PC-9 (cell line): ENCODE data around the gene ADAR. TPM values are rescaled to one million over a fixed set of nuclear protein-coding genes. Genes with fewer than 3 reads are reported as not detected.

Source experiments
- BruUV-seq: library from RNA; stranded (reverse); fragments of 400-500 nt; replicated peaks from 2 replicates; lab custom pipeline; 2021; lab: Mats Ljungman, UMichigan
- CTCF ChIA-PET: fragments of 300-600 bp; sonication (Branson Sonifier 250); formaldehyde crosslinking; loops from one replicate; lab custom pipeline; 2022; ENCODE audit warnings: antibody characterized with exemption; lab: Charles Lee
- POLR2A ChIA-PET: fragments of 300-600 bp; sonication (Branson Sonifier 250); formaldehyde crosslinking; loops from one replicate; lab custom pipeline; 2022; ENCODE audit warnings: antibody characterized with exemption; ENCODE audit not compliant: unreplicated experiment; lab: Charles Lee
- DNase-seq, 2 experiments: peaks; one replicate each; pipeline versions ENCODE4 v3.0.0 to v3.0.0-alpha.2; 2015 to 2022; ENCODE audit warnings: mixed read lengths in 1 of 2
- H2AFZ ChIP-seq: fragments of 200-600 bp; sonication (generic); 2 replicates; pipeline ENCODE4 v1.8.1; 2017; ENCODE audit warnings: antibody characterized with exemption
- H3F3A ChIP-seq: fragments of 200-600 bp; sonication (generic); 2 replicates; pipeline ENCODE4 v1.8.1; 2017; ENCODE audit warnings: antibody characterized with exemption, mild to moderate bottlenecking, low read depth; ENCODE audit not compliant: insufficient read depth
- H3K27ac ChIP-seq: fragments of 200-600 bp; sonication (generic); 2 replicates; pipeline ENCODE4 v1.6.1; 2016; ENCODE audit warnings: mixed run types
- H3K27me3 ChIP-seq: fragments of 200-600 bp; sonication (generic); 2 replicates; pipeline ENCODE4 v1.6.1; 2016; ENCODE audit warnings: low read depth, mixed run types; ENCODE audit not compliant: insufficient read depth
- H3K36me3 ChIP-seq: fragments of 200-600 bp; sonication (generic); 2 replicates; pipeline ENCODE4 v1.6.1; 2016; ENCODE audit warnings: low read depth, mixed run types
- H3K4me1 ChIP-seq: fragments of 200-600 bp; sonication (generic); replicated peaks from 2 replicates; pipeline ENCODE4 v1.6.1; 2016; ENCODE audit warnings: mixed run types; ENCODE audit not compliant: insufficient read depth
- H3K4me2 ChIP-seq: fragments of 200-600 bp; sonication (generic); 2 replicates; pipeline ENCODE4 v1.6.1; 2017; ENCODE audit warnings: mixed run types
- H3K4me3 ChIP-seq: fragments of 200-600 bp; sonication (generic); 2 replicates; pipeline ENCODE4 v1.6.1; 2016; ENCODE audit warnings: mixed run types
- H3K79me2 ChIP-seq: fragments of 200-600 bp; sonication (generic); 2 replicates; pipeline ENCODE4 v1.6.1; 2017; ENCODE audit warnings: low read depth, mixed run types
- H3K9me2 ChIP-seq: fragments of 200-600 bp; sonication (generic); 2 replicates; pipeline ENCODE4 v1.8.1; 2017; ENCODE audit warnings: mild to moderate bottlenecking; ENCODE audit not compliant: insufficient read depth
- H3K9me3 ChIP-seq: fragments of 200-600 bp; sonication (generic); 2 replicates; pipeline ENCODE4 v1.8.1; 2016; ENCODE audit warnings: low read depth; ENCODE audit not compliant: insufficient read depth
- H4K20me1 ChIP-seq: fragments of 200-600 bp; sonication (generic); 2 replicates; pipeline ENCODE4 v1.8.1; 2017; ENCODE audit not compliant: insufficient read depth
- CTCF ChIP-seq: fragments of 200-600 bp; sonication (generic); conservative IDR thresholded peaks from 2 replicates; pipeline ENCODE4 v1.6.1; 2017; ENCODE audit warnings: mixed run types, antibody characterized with exemption, mild to moderate bottlenecking, moderate library complexity
- EZH2 ChIP-seq: fragments of 200-600 bp; sonication (generic); IDR thresholded peaks from 2 replicates; pipeline ENCODE4 v1.8.0; 2017; ENCODE audit warnings: antibody characterized with exemption, low read depth
- intact Hi-C: fragments of 100-400 bp; cut with micrococcal nuclease; formaldehyde crosslinking; loops from one replicate; pipeline ENCODE4 v1.10.0; 2022; ENCODE audit not compliant: unreplicated experiment
- total RNA-seq: library from RNA; stranded (reverse); gene quantifications from 2 replicates; pipeline ENCODE4 v1.2.3, GENCODE V29; 2021

The ADAR gene
- total RNA-seq, 1 experiment from 2014 or later, result 120 TPM

- Histone ChIP-seq H2AFZ (no peak overlapping the region), H3K4me1 (peaks cover 7% of the 10 kb centered on the region), H3K4me2 (no peak overlapping the region), H3K27me3 (no peaks in the 10 kb centered on the region), H3K9me3 (no peaks in the 10 kb centered on the region), H3K27ac (no peak overlapping the region), H3K4me3 (no peak overlapping the region), H3K9me2 (no peaks in the 10 kb centered on the region), H3K36me3 (no peaks in the 10 kb centered on the region), H3F3A (no peaks in the 10 kb centered on the region), H3K79me2 (peaks cover 75% of the 10 kb centered on the region), H4K20me1 (peaks cover 16% of the 10 kb centered on the region)
- ChIA-PET POLR2A (interaction anchor here (0.6 kb wide), 1 partner anchor 15 kb away, joined by 3 read pairs; no protein-coding TSS in a partner anchor), CTCF (no interaction called here)
- intact Hi-C loops, result no loop called here
- BruUV-seq, result no TSS peak
- DNase-seq, result no peak
- no peak for TF ChIP-seq EZH2
- TF ChIP-seq CTCF, result no peak
Observed at GRCh38 chr1:154621875-154622274, 13.9 kb upstream of the ADAR start.

DNA sequence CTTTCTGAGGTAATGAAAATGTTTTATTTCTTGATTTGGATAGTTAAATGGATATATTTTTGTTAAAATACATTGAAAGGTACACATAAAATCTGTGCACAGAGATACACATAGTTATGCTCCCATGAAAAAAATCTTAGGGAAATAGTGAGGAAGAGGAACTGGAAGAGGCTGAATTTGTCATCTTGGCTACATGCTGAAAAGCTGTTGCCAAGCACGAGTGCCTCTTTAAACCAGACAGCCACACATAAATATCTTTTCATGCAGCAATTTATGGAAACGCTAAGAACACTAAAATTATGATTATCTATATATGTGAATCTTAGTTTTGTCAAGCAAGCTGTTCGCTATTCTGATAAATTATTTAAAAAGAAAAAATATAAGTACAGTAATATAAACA, 12.8 kb upstream of the ADAR start:
- no peaks in the 10 kb centered on the region for H3K36me3 ChIP-seq
- H3F3A ChIP-seq, result no peaks in the 10 kb centered on the region
- H3K4me3 ChIP-seq, result no peak overlapping the region
- no peaks in the 10 kb centered on the region for H3K9me2 ChIP-seq
- no TSS peak for BruUV-seq
- H4K20me1 ChIP-seq, result peaks cover 16% of the 10 kb centered on the region
- intact Hi-C loops, result no loop called here
- POLR2A ChIA-PET, result interaction anchor here (0.6 kb wide), 1 partner anchor 12 kb away, joined by 3 read pairs; no protein-coding TSS in a partner anchor
- H3K79me2 ChIP-seq, result peaks cover 72% of the 10 kb centered on the region
- no peak overlapping the region for H3K27ac ChIP-seq
- H3K9me3 ChIP-seq, result no peaks in the 10 kb centered on the region
- no peaks in the 10 kb centered on the region for H3K27me3 ChIP-seq
- no peak for TF ChIP-seq EZH2
- no peak for TF ChIP-seq CTCF
- CTCF ChIA-PET, result no interaction called here
- H2AFZ ChIP-seq, result no peak overlapping the region
- no peaks in the 10 kb centered on the region for H3K4me1 ChIP-seq
- no peak overlapping the region for H3K4me2 ChIP-seq
- no peak for DNase-seq

- POLR2A ChIA-PET, result no interaction called here
- TF ChIP-seq EZH2 (no peak), CTCF (no peak)
- Histone ChIP-seq H3K9me2 (no peaks in the 10 kb centered on the region), H3K27ac (no peak overlapping the region), H2AFZ (no peak overlapping the region), H3K4me2 (no peak overlapping the region), H3K4me1 (no peaks in the 10 kb centered on the region), H3K4me3 (no peak overlapping the region), H3F3A (no peaks in the 10 kb centered on the region), H3K36me3 (no peaks in the 10 kb centered on the region), H3K27me3 (no peaks in the 10 kb centered on the region), H3K79me2 (peaks cover 60% of the 10 kb centered on the region), H3K9me3 (no peaks in the 10 kb centered on the region), H4K20me1 (peaks cover 22% of the 10 kb centered on the region)
- no TSS peak for BruUV-seq
- no peak for DNase-seq
- intact Hi-C loops, result no loop called here
- CTCF ChIA-PET, result no interaction called here
Observed at GRCh38 chr1:154619181-154619948, 11.4 kb upstream of the ADAR start.
